Measurements from ENCODE around the gene HLA-E.
A peak's percentile ranks its signal among the peaks of the same experiment; 100 is the strongest.
"Not testable (repeated sequence)": the region's sequence is repeated elsewhere in the genome, so short reads cannot be mapped to it uniquely, and the experiment has no call there.

The HLA-E gene

DNA sequence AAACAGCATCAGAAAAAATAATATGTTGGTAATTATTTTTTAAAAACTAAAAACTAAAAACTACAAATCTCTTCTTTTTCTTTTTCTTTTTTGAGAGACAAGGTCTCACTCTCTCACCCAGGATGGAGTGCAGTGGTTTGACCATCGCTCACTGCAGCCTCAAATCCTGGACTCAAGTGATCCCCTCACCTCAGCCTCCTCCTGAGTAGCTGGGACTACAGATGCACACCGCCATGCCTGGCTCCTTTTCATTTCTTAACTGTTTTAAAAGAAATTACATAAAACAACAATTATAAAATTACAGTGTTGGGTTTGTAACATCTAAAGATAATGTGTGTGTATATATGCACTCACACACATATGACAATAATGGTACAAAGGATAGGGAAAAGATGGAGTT lies 24.1 kb downstream of the HLA-E start:
- Histone ChIP-seq H3K9me3 (ENCODE audit: control insufficient read depth in 1 of 2, low read length in 2 of 2) (no peaks in the 10 kb centered on the region), H3K36me3 (ENCODE audit: control insufficient read depth in 1 of 2, insufficient read depth in 2 of 2, low read length in 2 of 2) (no peaks in the 10 kb centered on the region), H3K4me3 (ENCODE audit: low read depth in 1 of 2, low read length in 2 of 2) (no peak overlapping the region), H3K27ac (ENCODE audit: low read length) (no peak overlapping the region), H3K4me1 (ENCODE audit: control insufficient read depth in 1 of 2, insufficient read depth in 2 of 2, low read length in 2 of 2) (peaks cover 0 to 3% of the 10 kb centered on the region in 2 donors), H3K27me3 (ENCODE audit: low read depth, low read length) (no peaks in the 10 kb centered on the region)

DNA sequence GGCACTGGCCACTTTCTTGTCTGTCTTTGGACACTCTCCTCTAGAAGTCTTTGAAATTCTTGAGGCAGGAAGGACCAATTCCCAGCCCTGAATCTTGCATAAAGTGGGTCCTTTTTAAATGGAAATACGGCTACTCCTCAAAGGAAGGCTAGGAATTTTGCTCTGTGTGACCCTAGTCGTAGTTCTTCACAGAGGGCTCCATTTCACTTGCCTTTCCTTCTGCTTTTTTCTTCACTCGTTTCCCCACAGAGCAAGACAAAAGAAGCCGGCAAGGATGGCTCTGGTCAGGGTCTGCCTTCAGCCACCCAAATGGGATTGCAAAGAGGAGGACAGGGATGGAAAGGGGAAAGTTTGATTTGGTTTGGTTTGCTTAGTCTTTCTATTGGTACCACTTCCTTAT lies 25.8 kb downstream of the HLA-E start:
- Histone ChIP-seq H3K27me3 (ENCODE audit: low read depth, low read length) (no peaks in the 10 kb centered on the region), H3K4me3 (ENCODE audit: low read depth in 1 of 2, low read length in 2 of 2) (no peak overlapping the region), H3K27ac (ENCODE audit: low read length) (peak overlapping the region; percentile 4), H3K36me3 (ENCODE audit: control insufficient read depth in 1 of 2, insufficient read depth in 2 of 2, low read length in 2 of 2) (no peaks in the 10 kb centered on the region), H3K9me3 (ENCODE audit: control insufficient read depth in 1 of 2, low read length in 2 of 2) (no peaks in the 10 kb centered on the region), H3K4me1 (ENCODE audit: control insufficient read depth in 1 of 2, insufficient read depth in 2 of 2, low read length in 2 of 2) (peaks cover 0 to under 1% of the 10 kb centered on the region in 2 donors)

DNA sequence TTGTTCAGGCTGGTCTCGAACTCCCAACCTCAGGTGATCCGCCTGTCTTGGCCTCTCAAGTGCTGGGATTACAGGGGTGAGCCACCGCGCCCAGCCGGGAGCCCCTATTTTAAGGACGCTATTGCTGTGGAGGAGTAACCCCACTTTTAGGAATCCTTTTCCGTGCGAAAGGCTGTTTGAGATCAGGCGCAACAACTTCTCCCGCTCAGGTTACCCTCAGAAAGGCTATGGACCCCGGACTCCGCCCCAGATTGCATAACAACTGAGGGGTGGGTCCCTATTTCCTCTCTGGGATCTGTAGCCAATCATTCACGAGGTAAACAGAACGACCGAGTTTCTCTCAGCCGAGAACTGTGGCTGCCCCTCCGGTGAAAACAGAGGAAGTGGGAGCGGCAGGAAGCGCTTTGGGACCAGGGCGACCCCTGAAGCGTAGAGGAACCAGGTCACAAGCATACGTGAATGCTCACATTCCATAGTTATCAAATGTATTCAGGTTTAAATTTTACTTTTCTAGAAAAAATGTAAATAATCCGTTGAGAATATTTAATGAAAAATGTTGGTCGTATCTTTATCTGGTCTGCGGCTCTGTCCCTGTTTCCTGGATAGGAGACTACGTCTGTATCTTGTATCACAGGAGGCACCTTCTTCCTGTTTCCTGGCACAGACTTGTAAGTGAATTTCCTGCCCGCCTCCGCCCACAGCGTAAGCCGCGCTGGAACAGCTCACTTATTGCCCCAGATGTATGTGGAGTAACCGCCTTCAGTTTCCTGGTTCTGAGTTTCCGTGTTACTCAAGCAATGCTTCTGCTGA lies 26.8 kb downstream of the HLA-E start:
- no peaks in the 10 kb centered on the region for H3K9me3 ChIP-seq (ENCODE audit: control insufficient read depth in 1 of 2, low read length in 2 of 2)
- H3K4me3 ChIP-seq (ENCODE audit: low read depth in 1 of 2, low read length in 2 of 2) = peak overlapping the region; percentile 62 to 71
- no peaks in the 10 kb centered on the region for H3K27me3 ChIP-seq (ENCODE audit: low read depth, low read length)
- H3K4me1 ChIP-seq (ENCODE audit: control insufficient read depth in 1 of 2, insufficient read depth in 2 of 2, low read length in 2 of 2) = no peaks in the 10 kb centered on the region
- H3K27ac ChIP-seq (ENCODE audit: low read length) = peak overlapping the region; percentile 96
- H3K36me3 ChIP-seq (ENCODE audit: control insufficient read depth in 1 of 2, insufficient read depth in 2 of 2, low read length in 2 of 2) = no peaks in the 10 kb centered on the region

DNA sequence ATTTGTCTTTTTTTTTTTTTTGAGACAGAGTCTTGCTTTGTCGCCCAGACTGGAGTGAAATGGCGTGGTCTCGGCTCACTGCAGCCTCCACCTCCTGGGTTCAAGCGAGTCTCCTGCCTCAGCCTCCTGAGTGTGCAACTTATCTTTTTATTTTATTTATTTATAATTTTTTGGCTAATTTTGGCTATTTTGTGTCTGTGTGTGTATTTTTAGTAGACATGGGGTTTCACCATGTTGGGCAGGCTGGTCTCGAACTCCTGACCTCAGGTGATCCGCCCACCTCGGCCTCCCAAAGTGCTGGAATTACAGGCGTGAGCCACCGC lies 27.4 kb downstream of the HLA-E start:
- Histone ChIP-seq H3K4me3 (ENCODE audit: low read depth in 1 of 2, low read length in 2 of 2) (peak overlapping the region; percentile 62 to 71), H3K27ac (ENCODE audit: low read length) (peak overlapping the region; percentile 96)
- H3K36me3 ChIP-seq (ENCODE audit: control insufficient read depth in 1 of 2, insufficient read depth in 2 of 2, low read length in 2 of 2); H3K9me3 ChIP-seq (ENCODE audit: control insufficient read depth in 1 of 2, low read length in 2 of 2); H3K4me1 ChIP-seq (ENCODE audit: control insufficient read depth in 1 of 2, insufficient read depth in 2 of 2, low read length in 2 of 2); H3K27me3 ChIP-seq (ENCODE audit: low read depth, low read length): not testable (repeated sequence)

DNA sequence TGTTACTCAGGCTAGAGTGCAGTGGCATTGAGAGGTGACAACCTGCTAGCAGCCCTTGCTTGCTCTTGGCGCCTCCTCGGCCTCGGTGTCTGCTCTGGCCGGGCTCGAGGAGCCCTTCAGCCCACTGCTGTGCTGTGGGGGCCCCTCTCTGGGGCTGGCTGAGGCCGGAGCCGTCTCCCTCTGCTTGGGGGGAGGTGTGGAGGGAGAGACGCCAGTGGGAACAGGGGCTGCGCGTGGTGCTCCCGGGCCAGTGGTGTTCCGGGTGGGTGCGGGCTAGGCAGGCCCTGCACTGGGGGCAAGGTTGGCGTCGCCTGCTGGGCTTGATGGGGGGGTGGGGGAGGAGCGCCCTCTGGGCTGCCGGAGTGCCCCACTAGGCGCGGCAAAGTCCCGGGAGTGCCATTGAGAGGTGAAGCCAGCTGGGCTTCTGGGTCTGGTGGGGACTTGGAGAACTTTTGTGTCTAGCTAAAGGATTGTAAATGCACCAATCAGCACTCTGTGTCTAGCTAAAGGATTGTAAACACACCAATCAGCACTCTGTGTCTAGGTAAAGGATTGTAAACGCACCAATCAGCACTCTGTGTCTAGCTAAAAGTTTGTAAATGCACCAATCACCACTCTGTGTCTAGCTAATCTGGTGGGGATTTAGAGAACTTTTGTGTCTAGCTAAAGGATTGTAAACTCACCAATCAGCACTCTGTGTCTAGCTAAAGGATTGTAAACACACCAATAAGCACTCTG lies 28.6 kb downstream of the HLA-E start:
- not testable (repeated sequence) for H3K27ac ChIP-seq (ENCODE audit: low read length); H3K4me1 ChIP-seq (ENCODE audit: control insufficient read depth in 1 of 2, insufficient read depth in 2 of 2, low read length in 2 of 2); H3K4me3 ChIP-seq (ENCODE audit: low read depth in 1 of 2, low read length in 2 of 2); H3K9me3 ChIP-seq (ENCODE audit: control insufficient read depth in 1 of 2, low read length in 2 of 2); H3K36me3 ChIP-seq (ENCODE audit: control insufficient read depth in 1 of 2, insufficient read depth in 2 of 2, low read length in 2 of 2); H3K27me3 ChIP-seq (ENCODE audit: low read depth, low read length)

DNA sequence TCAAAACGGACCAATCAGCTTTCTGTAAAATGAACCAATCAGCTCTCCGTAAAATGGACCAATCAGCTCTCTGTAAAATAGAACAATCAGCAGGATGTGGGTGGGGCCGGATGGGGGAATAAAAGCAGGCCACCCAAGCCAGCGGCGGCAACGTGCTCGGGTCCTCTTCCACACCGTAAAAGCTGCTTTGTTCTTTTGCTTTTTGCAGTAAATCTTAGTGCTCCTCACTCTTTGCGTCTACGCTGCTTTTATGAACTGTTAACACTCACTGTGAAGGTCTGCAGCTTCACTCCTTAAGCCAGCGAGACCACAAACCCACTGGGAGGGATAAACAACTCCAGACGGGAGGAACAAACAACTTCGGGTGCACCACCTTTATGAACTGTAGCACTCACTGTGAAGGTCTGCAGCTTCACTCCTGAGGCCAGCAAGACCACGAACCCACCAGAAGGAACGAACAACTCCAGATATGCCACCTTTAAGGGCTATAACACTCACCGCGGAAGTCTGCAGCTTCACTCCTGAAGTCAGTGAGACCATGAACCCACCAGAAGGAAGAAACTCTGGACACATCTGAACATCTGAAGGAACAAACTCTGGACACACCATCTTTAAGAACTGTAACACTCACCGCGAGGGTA lies 29.3 kb downstream of the HLA-E start:
- H3K27ac ChIP-seq (ENCODE audit: low read length); H3K9me3 ChIP-seq (ENCODE audit: control insufficient read depth in 1 of 2, low read length in 2 of 2); H3K4me1 ChIP-seq (ENCODE audit: control insufficient read depth in 1 of 2, insufficient read depth in 2 of 2, low read length in 2 of 2); H3K27me3 ChIP-seq (ENCODE audit: low read depth, low read length); H3K4me3 ChIP-seq (ENCODE audit: low read depth in 1 of 2, low read length in 2 of 2); H3K36me3 ChIP-seq (ENCODE audit: control insufficient read depth in 1 of 2, insufficient read depth in 2 of 2, low read length in 2 of 2): not testable (repeated sequence)

DNA sequence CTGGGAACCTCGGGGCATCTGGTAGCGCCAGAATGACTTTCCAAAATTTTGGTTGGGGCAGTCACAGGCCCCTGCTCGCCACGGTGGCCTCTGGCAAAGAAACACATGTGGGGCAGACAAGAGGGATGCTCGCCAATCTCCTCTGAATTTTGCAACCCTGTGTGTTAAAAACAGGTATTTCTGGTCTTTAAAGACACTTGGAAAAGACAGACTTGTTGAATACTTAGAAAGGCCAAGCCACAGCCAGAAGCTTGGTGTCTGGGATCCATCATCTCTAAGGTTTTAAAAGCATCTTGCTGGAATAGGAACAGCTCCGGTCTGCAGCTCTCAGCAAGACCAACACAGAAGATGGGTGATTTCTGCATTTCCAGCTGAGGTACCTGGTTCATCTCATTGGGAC lies 31.2 kb downstream of the HLA-E start:
- H3K27ac ChIP-seq (ENCODE audit: low read length) = no peak overlapping the region
- no peak overlapping the region for H3K4me3 ChIP-seq (ENCODE audit: low read depth in 1 of 2, low read length in 2 of 2)

DNA sequence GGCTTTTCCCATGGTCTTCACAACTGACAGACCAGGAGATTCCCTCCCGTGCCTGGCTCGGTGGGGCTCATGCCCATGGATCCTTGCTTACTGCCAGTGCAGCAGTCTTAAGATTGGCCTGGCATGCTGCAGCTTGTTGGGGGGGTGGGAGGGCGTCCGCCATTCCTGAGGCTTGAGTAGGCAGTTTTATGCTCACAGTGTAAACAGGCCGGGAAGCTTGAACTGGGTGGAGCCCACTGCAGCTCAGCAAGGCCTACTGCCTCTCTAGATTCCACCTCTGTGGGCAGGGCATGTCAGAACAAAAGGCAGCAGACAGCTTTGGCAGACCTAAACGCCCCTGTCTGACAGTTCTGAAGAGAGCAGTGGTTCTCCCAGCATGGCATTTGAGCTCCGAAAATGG lies 31.8 kb downstream of the HLA-E start:
- not testable (repeated sequence) for H3K27ac ChIP-seq (ENCODE audit: low read length); H3K4me3 ChIP-seq (ENCODE audit: low read depth in 1 of 2, low read length in 2 of 2)

More for the DNA sequence above, 31.2 kb downstream of the HLA-E start:
- H3K27me3 ChIP-seq (ENCODE audit: low read depth, low read length) = no peaks in the 10 kb centered on the region
- no peaks in the 10 kb centered on the region for H3K9me3 ChIP-seq (ENCODE audit: control insufficient read depth in 1 of 2, low read length in 2 of 2)
- H3K4me1 ChIP-seq (ENCODE audit: control insufficient read depth in 1 of 2, insufficient read depth in 2 of 2, low read length in 2 of 2) = no peaks in the 10 kb centered on the region
- H3K36me3 ChIP-seq (ENCODE audit: control insufficient read depth in 1 of 2, insufficient read depth in 2 of 2, low read length in 2 of 2) = no peaks in the 10 kb centered on the region

DNA sequence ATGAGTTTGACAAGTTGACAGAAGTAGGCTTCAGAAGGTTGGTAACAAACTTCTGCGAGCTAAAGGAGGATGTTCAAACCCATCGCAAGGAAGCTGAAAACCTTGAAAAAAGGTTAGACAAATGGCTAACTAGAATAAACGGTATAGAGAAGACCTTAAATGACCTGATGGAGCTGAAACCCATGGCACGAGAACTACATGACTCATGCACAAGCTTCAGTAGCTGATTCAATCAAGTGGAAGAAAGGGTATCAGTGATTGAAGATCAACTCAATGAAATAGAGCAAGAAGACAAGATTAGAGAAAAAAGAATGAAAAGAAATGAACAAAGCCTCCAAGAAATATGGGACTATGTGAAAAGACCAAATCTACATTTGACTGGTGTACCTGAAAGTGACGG lies 32.6 kb downstream of the HLA-E start:
- H3K4me1 ChIP-seq (ENCODE audit: control insufficient read depth in 1 of 2, insufficient read depth in 2 of 2, low read length in 2 of 2); H3K27ac ChIP-seq (ENCODE audit: low read length); H3K9me3 ChIP-seq (ENCODE audit: control insufficient read depth in 1 of 2, low read length in 2 of 2); H3K36me3 ChIP-seq (ENCODE audit: control insufficient read depth in 1 of 2, insufficient read depth in 2 of 2, low read length in 2 of 2); H3K27me3 ChIP-seq (ENCODE audit: low read depth, low read length); H3K4me3 ChIP-seq (ENCODE audit: low read depth in 1 of 2, low read length in 2 of 2): not testable (repeated sequence)

More for the DNA sequence above, 31.8 kb downstream of the HLA-E start:
- H3K27me3 ChIP-seq (ENCODE audit: low read depth, low read length); H3K36me3 ChIP-seq (ENCODE audit: control insufficient read depth in 1 of 2, insufficient read depth in 2 of 2, low read length in 2 of 2); H3K4me1 ChIP-seq (ENCODE audit: control insufficient read depth in 1 of 2, insufficient read depth in 2 of 2, low read length in 2 of 2); H3K9me3 ChIP-seq (ENCODE audit: control insufficient read depth in 1 of 2, low read length in 2 of 2): not testable (repeated sequence)

DNA sequence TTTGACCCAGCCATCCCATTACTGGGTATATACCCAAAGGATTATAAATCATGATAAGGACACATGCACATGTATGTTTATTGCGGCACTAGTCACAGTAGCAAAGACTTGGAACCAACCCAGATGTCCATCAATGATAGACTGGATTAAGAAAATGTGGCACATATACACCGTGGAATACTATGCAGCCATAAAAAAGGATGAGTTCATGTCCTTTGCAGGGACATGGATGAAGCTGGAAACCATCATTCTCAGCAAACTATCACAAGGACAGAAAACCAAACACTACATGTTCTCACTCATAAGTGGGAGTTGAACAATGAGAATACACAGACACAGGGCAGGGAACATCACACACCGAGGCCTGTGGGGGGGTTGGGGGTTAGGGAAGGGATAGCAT lies 37.1 kb downstream of the HLA-E start:
- not testable (repeated sequence) for H3K36me3 ChIP-seq (ENCODE audit: control insufficient read depth in 1 of 2, insufficient read depth in 2 of 2, low read length in 2 of 2); H3K27me3 ChIP-seq (ENCODE audit: low read depth, low read length); H3K27ac ChIP-seq (ENCODE audit: low read length); H3K4me1 ChIP-seq (ENCODE audit: control insufficient read depth in 1 of 2, insufficient read depth in 2 of 2, low read length in 2 of 2); H3K9me3 ChIP-seq (ENCODE audit: control insufficient read depth in 1 of 2, low read length in 2 of 2); H3K4me3 ChIP-seq (ENCODE audit: low read depth in 1 of 2, low read length in 2 of 2)

DNA sequence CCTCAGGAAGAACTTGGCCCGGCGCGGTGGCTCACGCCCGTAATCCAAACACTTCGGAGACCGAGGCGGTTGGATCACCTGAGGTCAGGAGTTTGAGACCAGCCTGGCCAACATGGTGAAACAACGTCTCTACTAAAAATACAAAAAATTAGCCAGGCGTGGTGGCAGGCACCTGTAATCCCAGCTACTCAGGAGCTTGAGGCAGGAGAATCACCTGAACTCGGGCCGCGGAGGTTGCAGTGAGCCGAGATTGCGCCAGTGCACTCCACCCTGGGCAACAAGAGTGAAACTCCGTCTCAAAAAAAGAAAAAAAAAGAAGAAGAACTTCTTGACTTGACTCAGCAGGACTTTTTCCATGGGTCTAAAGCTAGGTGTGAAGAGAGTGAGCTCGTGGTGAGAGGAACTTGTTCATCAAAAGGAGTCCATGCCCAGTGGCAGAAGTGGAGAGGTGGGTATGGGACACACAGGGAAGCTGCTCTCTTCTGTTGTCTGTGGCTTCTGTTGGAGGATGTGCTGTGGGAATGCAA lies 40.1 kb downstream of the HLA-E start:
- H3K36me3 ChIP-seq (ENCODE audit: control insufficient read depth in 1 of 2, insufficient read depth in 2 of 2, low read length in 2 of 2); H3K4me1 ChIP-seq (ENCODE audit: control insufficient read depth in 1 of 2, insufficient read depth in 2 of 2, low read length in 2 of 2); H3K4me3 ChIP-seq (ENCODE audit: low read depth in 1 of 2, low read length in 2 of 2); H3K9me3 ChIP-seq (ENCODE audit: control insufficient read depth in 1 of 2, low read length in 2 of 2); H3K27ac ChIP-seq (ENCODE audit: low read length); H3K27me3 ChIP-seq (ENCODE audit: low read depth, low read length): not testable (repeated sequence)

Measured in muscle layer of duodenum (tissue), 2 donors.